Activated T-helper 1 cell treated with anti-CD3 and anti-CD28 coated beads, Interleukin-12 subunit alpha, Interleukin-12 subunit beta, Interleukin-2, Interleukin-4 antibody, amounts not matched to agents 30 ng/mL and 10 ng/mL and 1 ng/mL, durations not matched to agents 14 hours and 24 hours and 36 hours (primary cell): ENCODE measurements around the gene HDAC6. TPM values are rescaled to one million over a fixed set of nuclear protein-coding genes. Genes with fewer than 3 reads are reported as not detected.
A peak's percentile ranks its signal among the peaks of the same experiment; 100 is the strongest.
"Not testable (repeated sequence)": the region's sequence is repeated elsewhere in the genome, so short reads cannot be mapped to it uniquely, and the experiment has no call there.

ENCODE experiments used
- DNase-seq: peaks from one replicate; pipeline ENCODE4 v3.0.0; 2021; ENCODE audit warnings: low spot score
- H3K27ac Mint-ChIP-seq: one replicate; pipeline ENCODE4 v1.8.0; 2021; ENCODE audit warnings: mild to moderate bottlenecking, mixed read lengths
- H3K27me3 Mint-ChIP-seq: one replicate; pipeline ENCODE4 v1.8.0; 2022; ENCODE audit warnings: mild to moderate bottlenecking, moderate library complexity, mixed read lengths; ENCODE audit not compliant: insufficient read depth
- H3K36me3 Mint-ChIP-seq: one replicate; pipeline ENCODE4 v1.8.0; 2021; ENCODE audit warnings: low read depth, mixed read lengths
- H3K4me1 Mint-ChIP-seq: one replicate; pipeline ENCODE4 v1.8.0; 2021; ENCODE audit warnings: low read depth, mixed read lengths
- H3K4me3 Mint-ChIP-seq: one replicate; pipeline ENCODE4 v1.8.0; 2021; ENCODE audit warnings: mild to moderate bottlenecking, moderate library complexity, mixed read lengths
- H3K9me3 Mint-ChIP-seq: one replicate; pipeline ENCODE4 v1.8.0; 2021; ENCODE audit warnings: mixed read lengths
- intact Hi-C: fragments of 100-400 bp; cut with micrococcal nuclease; formaldehyde crosslinking; loops from one replicate; pipeline ENCODE4 v1.15.1; 2024
- total RNA-seq: library from RNA; stranded (reverse); gene quantifications from 2 replicates; pipeline ENCODE4 v1.2.3, GENCODE V29; 2022

Gene HDAC6
- total RNA-seq, 1 donor from 2014 or later = 56.4 TPM

DNA sequence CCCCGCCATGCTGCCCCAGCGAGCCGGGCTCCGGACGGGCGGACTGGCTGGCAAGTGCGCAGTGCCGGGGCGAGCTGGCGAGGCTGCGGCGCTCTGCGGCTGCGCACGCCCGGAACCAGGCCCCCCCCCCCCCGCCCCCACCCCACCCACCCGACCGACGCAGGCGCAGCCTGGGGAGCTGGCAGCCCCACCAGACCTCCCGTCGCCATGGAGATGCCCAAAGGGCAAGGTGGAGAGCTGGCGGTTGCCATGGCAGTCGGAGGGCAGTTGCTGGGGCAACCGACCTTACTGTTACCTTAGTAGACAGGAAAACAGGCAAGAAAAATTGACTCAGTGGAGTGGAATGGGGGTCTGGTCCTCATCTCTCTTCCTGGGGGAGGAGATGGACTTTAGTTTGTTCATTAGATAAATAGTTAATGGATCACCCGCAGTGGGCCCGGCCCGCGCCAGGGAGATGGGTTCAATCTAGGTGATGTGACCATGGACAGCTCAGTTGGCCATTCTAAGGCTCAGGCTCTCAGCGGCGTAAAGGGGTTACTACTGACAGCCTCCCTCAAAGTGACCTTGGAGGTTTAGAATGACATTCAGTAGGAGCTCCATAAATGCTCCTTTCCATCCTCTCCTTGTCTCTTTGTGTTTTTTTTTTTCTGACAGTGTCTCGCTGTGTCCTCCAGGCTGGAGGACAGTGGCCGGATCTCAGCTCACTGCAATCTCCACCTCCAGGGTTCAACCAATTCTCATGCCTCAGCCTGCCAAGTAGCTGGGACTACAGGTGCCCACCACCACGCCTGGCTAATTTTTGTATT is 33.9 kb downstream of the HDAC6 start, which contains the start of gene PCSK1N:
PCSK1N (minus strand) TSS at position 87 of the 806 bp plus-strand sequence; CDS start at position 9, 78 bp downstream.
- no peak for DNase-seq
- Mint-ChIP-seq H3K4me1 (peaks cover 16% of the 10 kb centered on the region), H3K4me3 (peak within 1 kb of the TSS; percentile 76), H3K27ac (peak within 1 kb of the TSS; percentile 53), H3K27me3 (peaks cover 39% of the 10 kb centered on the region), H3K9me3 (no peaks in the 10 kb centered on the region), H3K36me3 (no peaks in the 10 kb centered on the region)
- intact Hi-C loops = no loop called here

DNA sequence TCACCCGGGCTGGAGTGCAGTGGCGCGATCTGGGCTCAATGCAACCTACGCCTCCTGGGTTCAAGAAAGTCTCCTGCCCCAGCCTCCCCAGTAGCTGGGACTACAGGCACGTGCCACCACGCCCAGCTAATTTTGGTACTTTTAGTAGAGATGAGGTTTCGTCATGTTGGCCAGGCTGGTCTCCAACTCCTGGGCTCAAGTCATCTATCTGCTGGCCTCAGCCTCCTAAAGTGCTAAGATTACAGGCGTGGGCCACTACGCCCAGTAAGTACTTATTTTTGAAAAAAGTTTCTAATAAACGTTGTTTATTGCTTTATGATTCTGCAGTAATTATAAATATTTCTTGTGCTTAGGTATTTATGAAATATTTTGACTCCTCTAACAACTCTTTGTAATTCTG is 37.8 kb downstream of the HDAC6 start:
- no peaks in the 10 kb centered on the region for H3K9me3 Mint-ChIP-seq
- H3K27ac Mint-ChIP-seq = no peak overlapping the region
- no peaks in the 10 kb centered on the region for H3K36me3 Mint-ChIP-seq
- peaks cover 22% of the 10 kb centered on the region for H3K27me3 Mint-ChIP-seq
- no peak overlapping the region for H3K4me3 Mint-ChIP-seq
- H3K4me1 Mint-ChIP-seq = peaks cover 3% of the 10 kb centered on the region
- intact Hi-C loops = no loop called here
- DNase-seq = no peak

DNA sequence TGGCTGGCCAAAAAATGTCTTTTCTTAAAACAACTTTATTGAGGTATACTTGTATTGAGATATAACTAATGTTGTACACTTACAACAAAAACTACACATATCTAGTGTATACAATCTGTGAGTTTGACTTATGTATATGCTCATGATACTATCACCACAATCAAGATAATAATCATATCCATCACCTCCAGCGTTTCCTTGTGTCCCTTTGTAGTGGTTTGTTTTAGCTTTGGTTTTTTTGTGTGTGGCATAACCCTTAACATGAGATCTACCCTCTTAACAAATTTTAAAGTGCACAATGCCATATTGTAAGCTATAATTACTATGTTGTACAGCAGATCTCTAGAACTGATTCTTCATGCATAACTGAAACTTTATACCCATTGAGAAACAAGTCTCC is 47.0 kb downstream of the HDAC6 start:
- peaks cover 5% of the 10 kb centered on the region for H3K4me1 Mint-ChIP-seq
- no peak overlapping the region for H3K4me3 Mint-ChIP-seq
- intact Hi-C loops = no loop called here
- no peak overlapping the region for H3K27ac Mint-ChIP-seq
- no peaks in the 10 kb centered on the region for H3K36me3 Mint-ChIP-seq
- H3K27me3 Mint-ChIP-seq = peaks cover under 1% of the 10 kb centered on the region
- no peaks in the 10 kb centered on the region for H3K9me3 Mint-ChIP-seq
- no peak for DNase-seq

DNA sequence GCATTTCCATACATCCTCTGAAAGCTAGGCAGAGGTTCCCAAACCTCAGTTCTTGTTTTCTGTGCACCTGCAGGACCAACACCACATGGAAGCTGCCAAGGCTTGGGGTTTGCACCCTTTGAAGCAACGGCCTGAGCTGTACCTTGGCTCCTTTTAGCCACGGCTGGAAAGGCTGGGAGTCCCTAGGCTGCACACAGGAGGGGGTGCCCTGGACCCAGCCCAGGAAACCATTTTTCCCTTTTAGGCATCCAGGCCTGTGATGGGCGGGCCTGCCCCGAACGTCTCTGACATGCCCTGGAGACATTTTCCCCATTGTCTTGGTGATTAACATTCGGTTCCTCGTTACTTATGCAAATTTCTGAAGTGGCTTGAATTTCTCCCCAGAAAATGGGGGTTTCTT is 51.0 kb downstream of the HDAC6 start:
- no peak for DNase-seq
- intact Hi-C loops = no loop called here
- Mint-ChIP-seq H3K27ac (no peak overlapping the region), H3K9me3 (no peaks in the 10 kb centered on the region), H3K27me3 (peaks cover 9% of the 10 kb centered on the region), H3K4me1 (peaks cover 5% of the 10 kb centered on the region), H3K4me3 (no peak overlapping the region), H3K36me3 (no peaks in the 10 kb centered on the region)

DNA sequence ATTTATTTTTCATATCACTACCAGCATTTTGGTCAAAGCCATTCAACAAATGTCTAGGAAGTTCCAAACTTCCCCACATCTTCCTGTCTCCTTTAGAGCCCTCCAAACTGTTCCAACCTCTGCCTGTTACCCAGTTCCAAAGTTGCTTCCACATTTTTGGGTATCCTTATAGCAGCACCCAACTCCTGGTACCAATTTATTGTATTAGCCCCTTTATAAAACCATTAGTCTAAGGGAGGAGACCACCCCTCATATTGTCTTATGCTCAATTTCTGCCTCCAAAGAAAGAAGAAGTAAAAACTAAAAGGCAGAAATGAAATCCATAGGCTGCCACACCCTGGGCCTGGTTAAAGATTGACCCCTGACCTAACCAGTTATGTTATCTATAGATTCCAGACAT is 51.6 kb downstream of the HDAC6 start:
- H3K9me3 Mint-ChIP-seq, H3K4me3 Mint-ChIP-seq, H3K27ac Mint-ChIP-seq, DNase-seq, H3K27me3 Mint-ChIP-seq, H3K36me3 Mint-ChIP-seq, intact Hi-C loops, H3K4me1 Mint-ChIP-seq: not testable (repeated sequence)

DNA sequence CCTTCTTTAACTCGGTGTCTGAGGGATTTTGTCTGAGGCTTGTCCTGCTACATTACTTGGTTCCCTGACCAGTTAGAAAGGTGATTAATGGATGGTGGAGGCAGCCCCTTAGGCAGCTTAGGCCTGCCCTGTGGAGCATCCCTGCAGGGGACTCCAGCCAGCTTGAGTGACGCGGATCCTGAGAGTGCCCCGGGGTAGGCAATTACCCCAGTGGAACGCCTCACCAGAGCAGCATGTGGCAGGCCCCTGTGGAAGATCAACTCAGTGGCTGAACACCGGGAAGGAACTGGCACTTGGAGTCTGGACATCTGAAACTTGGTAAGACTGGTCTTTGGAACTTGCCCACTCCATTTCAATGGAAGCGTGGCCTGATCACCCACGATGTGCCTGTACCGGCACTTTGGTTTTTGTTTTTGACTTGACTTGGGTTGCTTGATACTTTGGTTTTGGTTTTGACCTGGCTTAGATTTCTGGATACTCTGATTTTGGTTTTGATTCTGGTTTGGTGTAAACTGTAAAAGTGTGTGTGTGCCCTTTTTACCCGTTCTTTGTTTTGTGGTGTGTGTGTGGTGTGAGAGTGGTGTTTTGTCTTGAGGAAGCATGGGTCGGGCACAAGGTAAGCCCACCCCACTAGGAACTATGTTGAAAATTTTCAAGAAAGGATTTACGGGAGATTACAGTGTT is 52.4 kb downstream of the HDAC6 start:
- not testable (repeated sequence) for H3K4me1 Mint-ChIP-seq, DNase-seq, H3K27ac Mint-ChIP-seq, H3K9me3 Mint-ChIP-seq, H3K4me3 Mint-ChIP-seq, H3K36me3 Mint-ChIP-seq, H3K27me3 Mint-ChIP-seq
- intact Hi-C loops = loop anchor here (2.0 kb wide), 1 partner anchor 37 kb away; no protein-coding TSS in a partner anchor

DNA sequence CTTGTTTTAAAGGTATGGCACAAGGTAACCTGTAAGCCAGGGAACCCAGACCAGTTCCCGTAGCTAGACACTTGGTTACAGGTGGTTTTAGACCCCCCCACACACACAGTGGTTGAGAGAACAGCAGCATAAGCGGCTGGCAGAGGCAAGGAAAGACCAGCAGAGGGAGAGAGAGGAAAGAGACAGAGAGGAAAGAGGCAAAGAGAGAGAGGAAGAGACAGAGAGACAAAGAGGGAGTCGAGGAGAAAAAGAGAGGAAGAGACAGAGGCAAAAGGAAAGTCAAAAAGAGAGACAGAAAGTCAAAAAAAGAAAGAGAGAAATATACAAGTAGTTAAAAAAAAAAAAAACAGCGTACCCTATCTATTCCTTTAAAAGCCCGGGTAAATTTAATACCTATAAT is 53.0 kb downstream of the HDAC6 start:
- intact Hi-C loops = loop anchor here (2.0 kb wide), 1 partner anchor 36 kb away; no protein-coding TSS in a partner anchor

DNA sequence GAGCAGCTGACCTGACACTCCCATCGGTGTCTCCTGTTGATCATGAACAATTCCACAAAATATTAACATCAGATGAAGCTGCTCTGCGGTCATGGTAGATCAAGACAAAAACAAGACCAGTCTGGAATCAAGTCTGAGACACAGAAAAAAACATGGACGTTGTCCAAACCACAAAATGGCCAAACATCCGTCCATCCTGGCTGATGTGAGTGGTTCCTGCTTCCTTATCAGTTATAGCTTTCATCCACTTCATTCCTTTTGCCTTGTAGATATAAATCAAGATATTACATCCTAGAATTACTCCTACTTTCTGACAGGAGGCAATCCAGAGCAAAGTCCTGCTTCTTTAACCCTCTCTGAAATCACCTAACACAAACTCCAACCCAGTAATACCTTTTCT is 62.3 kb downstream of the HDAC6 start:
- Mint-ChIP-seq H3K4me1 (no peaks in the 10 kb centered on the region), H3K36me3 (no peaks in the 10 kb centered on the region), H3K27ac (no peak overlapping the region), H3K9me3 (no peaks in the 10 kb centered on the region), H3K27me3 (peaks cover 3% of the 10 kb centered on the region), H3K4me3 (no peak overlapping the region)
- no peak for DNase-seq
- intact Hi-C loops = no loop called here

More for the DNA sequence above, 53.0 kb downstream of the HDAC6 start:
- Mint-ChIP-seq H3K36me3 (no peaks in the 10 kb centered on the region), H3K4me1 (no peaks in the 10 kb centered on the region), H3K27ac (no peak overlapping the region), H3K4me3 (no peak overlapping the region), H3K9me3 (no peaks in the 10 kb centered on the region), H3K27me3 (peaks cover 9% of the 10 kb centered on the region)
- no peak for DNase-seq

DNA sequence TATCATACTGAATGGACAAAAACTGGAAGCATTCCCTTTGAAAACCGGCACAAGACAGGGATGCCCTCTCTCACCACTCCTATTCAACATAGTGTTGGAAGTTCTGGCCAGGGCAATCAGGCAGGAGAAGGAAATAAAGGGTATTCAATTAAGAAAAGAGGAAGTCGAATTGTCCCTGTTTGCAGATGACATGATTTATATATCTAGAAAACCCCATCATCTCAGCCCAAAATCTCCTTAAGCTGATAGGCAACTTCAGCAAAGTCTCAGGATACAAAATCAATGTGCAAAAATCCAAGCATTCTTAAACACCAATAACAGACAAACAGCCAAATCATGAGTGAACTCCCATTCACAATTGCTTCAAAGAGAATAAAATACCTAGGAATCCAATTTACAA is 70.2 kb downstream of the HDAC6 start:
- DNase-seq, intact Hi-C loops, H3K36me3 Mint-ChIP-seq, H3K4me1 Mint-ChIP-seq, H3K27me3 Mint-ChIP-seq, H3K27ac Mint-ChIP-seq, H3K9me3 Mint-ChIP-seq, H3K4me3 Mint-ChIP-seq: not testable (repeated sequence)

Other genes with a start within 250 kb of the HDAC6 start
- gene RBM3, start 227.6 kb upstream of the HDAC6 start, total RNA-seq = 318 and 338 TPM in 2 replicates
- 36.3 and 36.5 TPM in 2 replicates for gene WDR13, start 204.6 kb upstream of the HDAC6 start, total RNA-seq
- gene WAS, start 118.3 kb upstream of the HDAC6 start, total RNA-seq = 106 and 122 TPM in 2 replicates
- 27.5 and 27.7 TPM in 2 replicates for gene SUV39H1, start 105.3 kb upstream of the HDAC6 start, total RNA-seq
- gene GLOD5, start 40.3 kb upstream of the HDAC6 start, total RNA-seq = not detected in 2 replicates
- not detected in 2 replicates for gene GATA1, start 15.5 kb upstream of the HDAC6 start, total RNA-seq
- not detected in 2 replicates for gene ERAS, start 24.4 kb downstream of the HDAC6 start, total RNA-seq
- 0.36 and 0.42 TPM in 2 replicates for gene PCSK1N, start 33.5 kb downstream of the HDAC6 start, total RNA-seq
- gene TIMM17B, start 95.7 kb downstream of the HDAC6 start, total RNA-seq = 72.2 and 72.3 TPM in 2 replicates
- gene PQBP1, start 95.9 kb downstream of the HDAC6 start, total RNA-seq = 112 and 119 TPM in 2 replicates
- gene SLC35A2, start 109.6 kb downstream of the HDAC6 start, total RNA-seq = 24.9 and 26.5 TPM in 2 replicates
- 475 and 478 TPM in 2 replicates for gene PIM2, start 117.0 kb downstream of the HDAC6 start, total RNA-seq
- gene OTUD5, start 155.5 kb downstream of the HDAC6 start, total RNA-seq = 84.1 and 84.8 TPM in 2 replicates
- gene KCND1, start 169.8 kb downstream of the HDAC6 start, total RNA-seq = 3.3 and 4.0 TPM in 2 replicates
- gene GRIPAP1, start 200.2 kb downstream of the HDAC6 start, total RNA-seq = 85.8 and 89.2 TPM in 2 replicates
- gene TFE3, start 241.3 kb downstream of the HDAC6 start, total RNA-seq = 34.4 and 37.0 TPM in 2 replicates